AG04450 (cell line): ENCODE measurements around the gene CCL16. TPM values are rescaled to one million over a fixed set of nuclear protein-coding genes. Genes with fewer than 3 reads are reported as not detected.

Experiments
- CTCF ChIA-PET: fragments of 300-600, 350-600 bp; formaldehyde crosslinking; extraction: SDS; loops from one replicate; lab custom pipeline; 2022; ENCODE audit warnings: antibody characterized with exemption, inconsistent platforms; lab: Charles Lee
- POLR2A ChIA-PET: fragments of 350-600 bp; formaldehyde crosslinking; extraction: SDS; loops from one replicate; lab custom pipeline; 2021; ENCODE audit warnings: antibody characterized with exemption, inconsistent platforms; lab: Yijun Ruan, JAX
- DNase-seq: peaks from one replicate; pipeline ENCODE4 v3.0.0-alpha.2; 2011; ENCODE audit warnings: low read depth, low spot score
- H3K27ac ChIP-seq: one replicate; pipeline ENCODE4 v1.5.1; 2012; ENCODE audit warnings: low read depth, low read length, control low read depth
- H3K27me3 ChIP-seq: one replicate; pipeline ENCODE4 v1.6.0; 2012; ENCODE audit warnings: low read length; ENCODE audit not compliant: control insufficient read depth, insufficient read depth
- H3K4me3 ChIP-seq: 2 replicates; pipeline ENCODE4 v1.5.1; 2011; ENCODE audit warnings: mild to moderate bottlenecking, low read depth, low read length, control low read depth
- H3K9me3 ChIP-seq: 2 replicates; pipeline ENCODE4 v1.5.1; 2012; ENCODE audit warnings: low read length; ENCODE audit not compliant: control insufficient read depth, insufficient read depth
- CTCF ChIP-seq: IDR thresholded peaks from 2 replicates; pipeline ENCODE4 v1.5.1; 2011; ENCODE audit warnings: low read depth, low read length, control low read depth, inconsistent platforms
- polyA plus RNA-seq: library from polyadenylated mRNA; depleted of rRNA; stranded (reverse); fragments of >200 nt; gene quantifications from 2 replicates; pipeline ENCODE4 v1.2.3, GENCODE V29; 2011

Gene CCL16
- polyA plus RNA-seq, 1 experiment = not detected

DNA sequence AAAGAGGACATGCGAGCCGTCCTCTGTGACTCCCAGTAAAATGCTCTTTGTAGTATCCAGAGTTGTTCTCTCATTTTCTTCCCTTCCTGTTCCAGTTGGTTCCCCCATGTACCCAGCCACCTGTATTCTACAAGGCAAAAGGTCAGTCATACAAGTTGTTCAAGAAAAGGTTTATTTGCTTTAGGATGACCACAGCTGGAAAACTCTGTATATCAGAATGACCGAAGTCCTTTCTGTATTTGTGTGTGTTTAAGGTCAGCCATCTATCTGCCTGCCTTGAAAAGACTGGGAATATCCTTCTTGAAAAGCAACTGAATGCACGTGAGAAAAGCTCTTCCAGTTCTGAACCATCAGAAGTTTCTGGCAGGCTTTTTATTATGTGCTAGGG, 8.4 kb downstream of the CCL16 start:
- CTCF ChIA-PET = interaction anchor here (5.9 kb wide), 1 partner anchor 175 kb away, joined by 111 read pairs; no protein-coding TSS in a partner anchor
- DNase-seq = no peak
- Histone ChIP-seq H3K4me3 (no peak overlapping the region), H3K27me3 (no peaks in the 10 kb centered on the region), H3K9me3 (no peaks in the 10 kb centered on the region), H3K27ac (no peak overlapping the region)
- TF ChIP-seq CTCF = no peak
- POLR2A ChIA-PET = no interaction called here

DNA sequence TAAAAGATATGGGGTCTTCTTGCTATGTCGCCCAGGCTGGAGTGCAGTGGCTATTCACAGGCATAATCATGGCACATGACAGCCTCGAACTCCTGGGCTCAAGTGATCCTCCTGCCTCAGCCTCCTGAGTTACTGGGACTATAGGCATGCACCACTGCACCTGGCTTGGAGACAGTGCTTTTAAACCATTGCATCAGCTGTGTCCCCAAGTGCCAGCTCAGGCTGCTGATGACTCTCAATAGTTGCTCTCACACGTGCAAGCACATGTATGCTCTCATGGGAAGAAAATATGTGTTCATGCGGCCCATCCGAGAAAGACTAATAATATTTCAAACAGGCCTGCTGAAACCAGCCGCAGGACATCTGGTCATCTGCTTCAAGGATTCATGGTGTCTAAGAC, 8.8 kb downstream of the CCL16 start:
- Histone ChIP-seq H3K27ac (no peak overlapping the region), H3K9me3 (no peaks in the 10 kb centered on the region), H3K27me3 (no peaks in the 10 kb centered on the region), H3K4me3 (no peak overlapping the region)
- TF ChIP-seq CTCF = no peak
- ChIA-PET POLR2A (no interaction called here), CTCF (interaction anchor here (1.1 to 5.9 kb wide), 2 partner anchors 101 to 175 kb away, joined by 3 to 111 read pairs; no protein-coding TSS in a partner anchor)
- no peak for DNase-seq

DNA sequence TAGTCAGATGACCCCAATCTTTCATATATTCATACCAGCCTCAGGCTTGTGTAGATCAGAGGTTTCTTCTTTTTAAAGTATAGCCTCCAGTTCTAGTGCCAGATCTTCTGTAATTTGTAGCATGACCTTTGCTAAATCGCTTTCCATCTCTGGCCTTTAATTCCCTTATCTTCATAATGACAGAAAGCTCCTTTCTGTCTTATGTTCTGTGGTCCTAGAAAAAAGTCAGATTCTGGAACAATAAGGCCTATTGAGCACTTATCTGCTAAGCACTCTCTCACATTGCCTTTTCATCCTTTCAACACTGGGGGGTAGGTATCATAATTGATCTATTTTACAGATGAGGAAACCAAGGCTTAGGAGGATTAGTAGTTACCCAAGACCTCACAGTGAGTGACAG, 9.2 kb downstream of the CCL16 start:
- ChIA-PET CTCF (interaction anchor here (1.1 to 5.9 kb wide), 2 partner anchors 102 to 176 kb away, joined by 3 to 111 read pairs; no protein-coding TSS in a partner anchor), POLR2A (no interaction called here)
- Histone ChIP-seq H3K9me3 (no peaks in the 10 kb centered on the region), H3K27me3 (no peaks in the 10 kb centered on the region), H3K4me3 (no peak overlapping the region), H3K27ac (no peak overlapping the region)
- no peak for DNase-seq
- TF ChIP-seq CTCF = no peak

GRCh38 chr17:35969558-35970380, 11.5 kb downstream of the CCL16 start:
- ChIA-PET POLR2A (no interaction called here), CTCF (interaction anchor here (0.6 to 5.9 kb wide), 27 partner anchors 8 to 513 kb away, joined by 3 to 111 read pairs (median 4); partner anchors contain the start of genes C17orf50 and CCL16)
- DNase-seq = peak; percentile 58
- peak; percentile 80 for TF ChIP-seq CTCF
- Histone ChIP-seq H3K4me3 (no peak overlapping the region), H3K27me3 (no peaks in the 10 kb centered on the region), H3K27ac (no peak overlapping the region), H3K9me3 (no peaks in the 10 kb centered on the region)

GRCh38 chr17:35968520-35969054, 12.7 kb downstream of the CCL16 start:
- no peak for TF ChIP-seq CTCF
- Histone ChIP-seq H3K27ac (no peak overlapping the region), H3K4me3 (no peak overlapping the region), H3K27me3 (no peaks in the 10 kb centered on the region), H3K9me3 (no peaks in the 10 kb centered on the region)
- no peak for DNase-seq
- ChIA-PET POLR2A (no interaction called here), CTCF (interaction anchor here (0.7 to 5.9 kb wide), 18 partner anchors 7 to 514 kb away, joined by 3 to 111 read pairs (median 5); partner anchors contain the start of gene C17orf50)
